Suprapubic skin (tissue), 4 donors: Measurements from ENCODE around the gene FNDC11. TPM values are rescaled to one million over a fixed set of nuclear protein-coding genes. Genes with fewer than 3 reads are reported as not detected.
"Not testable (repeated sequence)": the region's sequence is repeated elsewhere in the genome, so short reads cannot be mapped to it uniquely, and the experiment has no call there.

Source experiments
- DNase-seq, 2 donors: peaks; one replicate each; pipeline ENCODE4 v3.0.0-alpha.2; 2019; ENCODE audit warnings: low spot score in 2 of 2
- H3K27ac ChIP-seq: fragments of 200-600 bp; sonication (generic); one replicate; pipeline ENCODE4 v1.5.1; 2019
- H3K27me3 ChIP-seq: fragments of 200-600 bp; sonication (generic); one replicate; pipeline ENCODE4 v1.5.1; 2019
- H3K36me3 ChIP-seq: fragments of 200-600 bp; sonication (generic); one replicate; pipeline ENCODE4 v1.5.1; 2019
- H3K4me1 ChIP-seq: fragments of 200-600 bp; sonication (generic); one replicate; pipeline ENCODE4 v1.5.1; 2019
- H3K4me3 ChIP-seq: fragments of 200-600 bp; sonication (generic); one replicate; pipeline ENCODE4 v1.5.1; 2019; ENCODE audit warnings: mild to moderate bottlenecking
- H3K9me3 ChIP-seq: fragments of 200-600 bp; sonication (generic); one replicate; pipeline ENCODE4 v1.5.1; 2019
- CTCF ChIP-seq, 2 donors: fragments of 200-600 bp in 1 of 2; fragments of 450-650 bp in 1 of 2; sonication (generic) in 1 of 2; IDR thresholded peaks; one replicate each; pipeline ENCODE4 v1.5.1; 2016 to 2019; ENCODE audit warnings: antibody characterized with exemption in 2 of 2, mild to moderate bottlenecking in 1 of 2, moderate library complexity in 1 of 2
- EP300 ChIP-seq: sonication (generic); formaldehyde crosslinking; IDR thresholded peaks from one replicate; pipeline ENCODE4 v1.6.1; 2017; ENCODE audit warnings: antibody characterized with exemption
- POLR2A ChIP-seq, 2 donors: fragments of 450-650 bp; IDR thresholded peaks; one replicate each; pipeline ENCODE4 v1.6.1; 2017; ENCODE audit warnings: antibody characterized with exemption in 2 of 2, mild to moderate bottlenecking in 2 of 2, moderate library complexity in 2 of 2
- POLR2AphosphoS5 ChIP-seq, 3 donors: sonication (generic); formaldehyde crosslinking; IDR thresholded peaks; one replicate each; pipeline ENCODE4 v1.6.1; 2017; ENCODE audit warnings: antibody characterized with exemption in 3 of 3
- WGBS: methylation state at CpG from one replicate; pipeline ENCODE4 v1.1.5; 2018; 5-methylcytosine and 5-hydroxymethylcytosine counted together
- total RNA-seq, 4 donors: library from RNA; depleted of rRNA; stranded (reverse); fragments of >200 nt; gene quantifications; one replicate each; pipeline ENCODE4 v1.1.0, GENCODE V29; 2016

The FNDC11 gene
- total RNA-seq, 4 donors from 2014 or later: 0.25 to 0.36 TPM; not detected in 2

GRCh38 chr20:63508072-63508768 lies 45.7 kb upstream of the FNDC11 start:
- Histone ChIP-seq H3K27ac (no peak overlapping the region), H3K9me3 (peaks cover 9% of the 10 kb centered on the region), H3K4me1 (no peaks in the 10 kb centered on the region), H3K4me3 (no peak overlapping the region), H3K36me3 (no peaks in the 10 kb centered on the region), H3K27me3 (peaks cover 49% of the 10 kb centered on the region)
- 91% methylated on average over 33 of the region's 33 CpGs for WGBS
- no peak for TF ChIP-seq CTCF (IDR thresholded peaks at IDR 0.05)
- TF ChIP-seq POLR2A (IDR thresholded peaks at IDR 0.05): no peak
- no peak for TF ChIP-seq EP300
- TF ChIP-seq POLR2AphosphoS5 (IDR thresholded peaks at IDR 0.05): no peak
- no peak for DNase-seq

- no peaks in the 10 kb centered on the region for H3K4me1 ChIP-seq
- 87% methylated on average over 9 of the region's 9 CpGs for WGBS
- TF ChIP-seq EP300: no peak
- TF ChIP-seq CTCF (IDR thresholded peaks at IDR 0.05): no peak
- TF ChIP-seq POLR2AphosphoS5 (IDR thresholded peaks at IDR 0.05): no peak
- no peak for DNase-seq
- H3K27ac ChIP-seq: no peak overlapping the region
- peaks cover 9% of the 10 kb centered on the region for H3K9me3 ChIP-seq
- no peaks in the 10 kb centered on the region for H3K36me3 ChIP-seq
- H3K4me3 ChIP-seq: no peak overlapping the region
- H3K27me3 ChIP-seq: peaks cover 40% of the 10 kb centered on the region
Observed at GRCh38 chr20:63509088-63509564, 44.8 kb upstream of the FNDC11 start.

GRCh38 chr20:63513207-63513606 lies 40.8 kb upstream of the FNDC11 start:
- Histone ChIP-seq H3K4me3 (no peak overlapping the region), H3K4me1 (no peaks in the 10 kb centered on the region), H3K27me3 (peaks cover 18% of the 10 kb centered on the region), H3K36me3 (no peaks in the 10 kb centered on the region), H3K9me3 (no peaks in the 10 kb centered on the region), H3K27ac (no peak overlapping the region)
- no peak for DNase-seq
- no peak for TF ChIP-seq CTCF (IDR thresholded peaks at IDR 0.05)
- TF ChIP-seq POLR2A (IDR thresholded peaks at IDR 0.05): no peak
- TF ChIP-seq EP300: no peak
- TF ChIP-seq POLR2AphosphoS5 (IDR thresholded peaks at IDR 0.05): no peak
- 77% methylated on average over 3 of the region's 3 CpGs for WGBS

- H3K4me3 ChIP-seq, H3K36me3 ChIP-seq, H3K27ac ChIP-seq, H3K9me3 ChIP-seq, H3K4me1 ChIP-seq, DNase-seq: not testable (repeated sequence)
- 61% methylated on average over 10 of the region's 10 CpGs for WGBS
- peaks cover 16% of the 10 kb centered on the region for H3K27me3 ChIP-seq
Observed at GRCh38 chr20:63514520-63514919, 39.4 kb upstream of the FNDC11 start.

GRCh38 chr20:63517376-63518309 lies 36.3 kb upstream of the FNDC11 start:
- Histone ChIP-seq H3K4me1 (peaks cover 28% of the 10 kb centered on the region), H3K9me3 (no peaks in the 10 kb centered on the region), H3K36me3 (peaks cover 8% of the 10 kb centered on the region), H3K27ac (no peak overlapping the region), H3K4me3 (no peak overlapping the region), H3K27me3 (no peaks in the 10 kb centered on the region)
- 89% methylated on average over 14 of the region's 32 CpGs for WGBS
- DNase-seq: peak in 1 of 2 donors; percentile 66
- TF ChIP-seq CTCF (IDR thresholded peaks at IDR 0.05) (no peak), POLR2AphosphoS5 (IDR thresholded peaks at IDR 0.05) (no peak), POLR2A (IDR thresholded peaks at IDR 0.05) (no peak), EP300 (no peak)
